Stimulated activated CD4-positive, alpha-beta T cell treated with anti-CD3 and anti-CD28 coated beads, Interleukin-15, amount 100 ng/mL, for 1 hour (primary cell): Measurements from ENCODE around the gene EPG5.
"Not testable (repeated sequence)": the region's sequence is repeated elsewhere in the genome, so short reads cannot be mapped to it uniquely, and the experiment has no call there.

ENCODE experiments used
- DNase-seq, 2 donors: peaks; one replicate each; pipeline ENCODE4 v3.0.0-alpha.2; 2020; ENCODE audit warnings: low read depth in 1 of 2, low spot score in 1 of 2

Gene EPG5

DNA sequence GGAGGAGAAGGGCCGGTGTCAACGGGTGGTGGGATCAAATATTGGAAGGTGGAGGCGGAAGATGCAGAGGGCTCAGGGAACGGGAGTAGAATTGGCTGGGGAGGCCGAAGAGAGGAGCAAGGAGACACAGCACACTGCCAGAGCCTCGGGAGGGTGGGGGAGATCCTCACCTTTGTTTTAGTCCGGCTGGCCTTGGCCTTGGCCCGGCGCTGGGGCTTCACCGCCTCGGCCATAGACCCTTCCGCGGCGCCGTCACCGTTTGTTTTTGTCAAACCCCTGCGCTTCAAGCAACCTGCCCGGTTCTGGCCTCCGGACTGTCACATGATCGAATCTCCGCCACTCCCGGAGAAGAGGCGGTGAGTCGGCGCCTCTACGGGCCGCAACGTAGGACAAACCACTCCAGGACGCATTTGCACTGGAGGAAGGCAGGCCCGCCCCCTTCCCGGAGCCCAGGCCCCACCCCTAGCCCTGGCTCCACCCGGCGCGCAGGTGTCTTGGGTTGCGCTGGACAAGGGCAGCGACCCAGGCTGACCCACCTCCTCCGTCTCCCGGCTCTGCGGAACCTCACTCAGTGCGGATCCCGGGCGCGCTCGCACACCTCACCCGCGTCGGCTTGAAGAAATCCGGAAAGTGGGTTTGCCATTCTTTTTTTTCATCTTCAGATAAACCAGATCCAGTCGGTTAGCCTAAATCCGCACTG is at the start of gene EPG5:
TSS of gene EPG5 (minus strand) at position 323 of the 700 bp plus-strand sequence. CDS start at position 233, 90 bp downstream.
- peak; percentile 79 to 83 for DNase-seq

DNA sequence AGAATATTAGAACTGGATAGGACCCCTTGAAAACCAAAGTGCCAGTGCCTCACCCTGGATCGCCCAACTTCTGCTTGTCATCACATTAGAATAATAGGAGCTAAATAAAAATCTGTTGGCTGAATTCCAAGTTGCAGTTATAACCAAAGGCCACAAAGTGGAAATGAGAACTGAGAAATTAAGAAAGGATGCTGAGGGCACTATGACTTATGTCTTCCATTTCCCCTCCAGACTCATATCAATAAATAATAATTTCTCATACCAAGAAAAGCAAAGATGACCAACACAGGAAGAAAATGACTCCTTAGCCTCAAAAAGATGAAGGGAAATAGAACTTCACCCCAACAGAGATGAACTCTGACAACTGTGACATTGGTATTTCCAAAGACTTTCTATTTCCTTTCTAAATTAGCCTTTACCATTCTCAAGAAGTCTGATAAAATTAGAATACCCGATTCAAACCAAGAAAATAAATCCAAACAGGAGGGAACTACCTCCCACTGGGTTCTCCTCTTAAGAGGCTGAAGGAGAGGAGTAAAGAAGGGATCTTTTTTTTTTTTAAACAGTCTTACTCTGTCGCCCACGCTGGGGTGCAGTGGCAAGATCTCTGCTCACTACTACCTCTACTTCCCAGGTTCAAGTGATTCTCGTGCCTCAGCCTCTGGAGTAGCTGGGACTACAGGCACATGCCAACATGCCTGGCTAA is 46.5 kb upstream of the EPG5 start:
- no peak for DNase-seq

GRCh38 chr18:46010676-46011075 is 43.5 kb upstream of the EPG5 start:
- no peak for DNase-seq

- DNase-seq, result no peak
These were observed 42.9 kb upstream of the EPG5 start for GRCh38 chr18:46010050-46010449.

- no peak for DNase-seq
These were observed 42.2 kb upstream of the EPG5 start for GRCh38 chr18:46009125-46009840.

GRCh38 chr18:46008531-46008930 is 41.4 kb upstream of the EPG5 start:
- no peak for DNase-seq

DNA sequence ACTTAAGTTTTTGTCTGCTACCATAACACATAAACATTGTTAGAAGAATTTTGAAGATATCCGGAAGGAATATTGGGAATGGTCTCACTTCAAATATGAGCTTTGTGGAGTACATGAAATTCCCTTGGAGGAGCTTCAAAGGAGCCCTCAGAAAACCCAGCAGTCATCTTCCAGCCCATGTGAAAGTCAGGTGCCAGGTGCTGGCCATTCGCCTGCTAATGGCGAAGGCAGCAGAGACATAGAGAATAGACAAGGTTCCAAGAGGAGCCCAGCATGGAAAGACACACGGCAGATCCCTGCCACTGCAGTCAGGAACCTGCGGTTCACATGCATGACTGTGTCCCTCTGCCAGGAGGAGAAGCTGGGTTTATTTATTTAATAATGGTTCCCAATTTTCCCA is 40.0 kb upstream of the EPG5 start:
- no peak for DNase-seq

GRCh38 chr18:46002934-46003333 is 35.8 kb upstream of the EPG5 start:
- no peak for DNase-seq

DNA sequence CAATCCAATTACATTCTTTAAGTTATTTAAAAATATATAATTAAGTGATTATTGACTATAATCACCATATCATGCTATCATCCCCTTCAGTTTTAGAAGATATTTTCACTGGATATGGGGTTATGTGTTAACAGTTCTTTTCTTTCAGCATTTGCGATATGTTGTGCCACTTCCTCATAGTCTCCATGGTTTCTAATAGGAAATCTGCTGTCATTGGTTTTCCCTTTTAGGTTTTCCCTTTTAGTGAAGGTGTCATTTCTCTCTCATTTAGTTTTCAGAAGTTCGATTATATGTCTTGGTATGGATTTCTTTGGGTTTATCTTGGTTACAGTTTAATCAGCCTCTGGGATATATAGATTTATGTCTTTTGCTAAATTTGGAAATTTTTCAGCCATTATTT is 34.8 kb upstream of the EPG5 start:
- no peak for DNase-seq

DNA sequence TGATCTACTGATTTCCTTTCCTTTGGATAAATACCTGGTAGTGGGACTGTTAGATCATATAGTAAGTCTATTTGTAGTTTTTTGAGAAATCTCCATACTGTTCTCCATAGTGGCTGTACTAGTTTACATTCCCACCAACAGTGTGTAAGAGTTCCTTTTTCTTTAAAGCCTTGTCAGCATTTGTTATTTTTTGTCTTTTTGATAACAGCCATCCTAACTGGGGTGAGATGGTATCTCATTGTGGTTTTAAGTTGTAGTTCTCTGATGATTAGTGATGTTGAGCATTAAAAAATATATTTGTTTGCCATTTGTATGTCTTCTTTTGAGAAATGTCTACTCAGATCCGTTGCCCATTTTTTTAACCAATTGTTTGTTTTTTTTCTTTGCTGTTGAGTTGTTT is 33.9 kb upstream of the EPG5 start:
- no peak for DNase-seq

GRCh38 chr18:45999536-45999935 is 32.4 kb upstream of the EPG5 start:
- no peak for DNase-seq

DNA sequence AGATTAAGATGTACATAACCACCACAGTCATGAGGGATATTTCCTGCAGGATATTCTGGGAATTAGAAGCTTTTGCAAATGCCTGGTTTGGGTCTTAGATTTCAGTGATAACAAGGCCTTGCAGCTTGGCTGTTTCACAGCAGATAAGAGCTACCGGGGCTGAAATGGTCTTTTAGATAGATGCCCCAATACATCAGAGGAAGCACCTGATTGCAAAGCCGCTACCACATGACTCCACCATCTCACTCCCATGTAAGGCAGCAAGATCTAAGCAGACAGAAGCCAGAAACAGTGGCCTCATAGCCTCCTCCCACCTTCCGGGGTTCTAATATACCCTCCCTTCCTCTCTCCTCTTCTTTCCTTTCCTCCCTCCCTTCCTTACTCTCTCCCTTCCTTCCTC is 31.1 kb upstream of the EPG5 start:
- no peak for DNase-seq

GRCh38 chr18:45997700-45998151 is 30.6 kb upstream of the EPG5 start:
- no peak for DNase-seq

DNA sequence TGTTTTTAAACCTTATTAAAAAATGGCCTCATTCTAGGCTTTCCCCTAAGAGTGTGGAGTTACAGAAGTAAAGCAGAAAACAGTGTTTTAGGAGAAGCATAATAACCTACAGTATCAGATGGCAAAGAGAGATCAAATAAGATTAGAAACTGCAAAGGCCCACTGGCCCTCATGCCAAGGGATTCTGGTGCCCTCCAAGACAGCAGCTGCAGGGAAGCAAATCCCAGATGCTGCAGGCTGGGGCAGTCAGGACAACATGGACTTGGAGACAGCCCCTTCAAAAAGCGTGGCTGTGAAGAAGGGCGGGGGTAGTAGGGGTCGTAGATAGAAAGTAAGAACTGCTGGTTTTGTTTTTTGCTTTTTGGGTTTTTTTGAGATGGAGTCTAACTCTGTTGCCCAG is 28.3 kb upstream of the EPG5 start:
- DNase-seq, result no peak

DNA sequence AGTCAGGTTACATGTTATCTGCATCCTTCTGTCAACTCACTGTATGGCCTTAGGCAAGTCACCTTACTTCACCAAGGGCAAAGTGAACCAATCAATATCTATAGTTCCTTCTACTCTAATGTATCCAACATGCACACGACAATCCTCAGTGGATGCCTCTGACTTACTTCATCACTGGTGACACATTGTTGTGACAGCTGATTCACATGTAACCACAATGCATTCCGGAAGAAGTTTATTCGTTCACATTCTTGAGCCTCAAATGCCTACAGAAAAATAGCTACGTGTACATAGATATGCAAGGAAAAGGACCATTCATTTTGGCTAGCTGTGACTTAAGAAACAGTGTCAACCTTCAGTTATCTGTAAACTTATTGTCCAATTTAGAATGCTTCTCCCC is 26.3 kb upstream of the EPG5 start:
- DNase-seq, result no peak

DNA sequence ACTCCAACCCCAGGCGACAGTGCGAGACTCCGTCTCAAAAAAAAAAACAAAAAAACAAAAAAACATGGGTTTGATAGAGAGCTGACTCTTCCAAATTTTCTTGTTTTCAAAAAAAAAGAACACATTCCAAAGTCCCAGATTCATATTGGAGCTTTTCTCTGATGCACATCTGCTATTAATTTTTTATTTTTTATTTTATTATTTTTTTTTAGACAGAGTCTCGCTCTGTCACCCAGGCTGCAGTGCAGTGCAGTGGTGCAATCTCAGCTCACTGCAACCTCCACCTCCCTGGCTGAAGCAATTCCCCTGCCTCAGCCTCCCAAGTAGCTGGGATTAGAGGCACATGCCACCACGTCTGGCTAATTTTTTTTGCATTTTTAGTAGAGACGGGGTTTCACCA is 25.4 kb upstream of the EPG5 start:
- DNase-seq, result not testable (repeated sequence)

- DNase-seq, result no peak
These were observed 24.7 kb upstream of the EPG5 start for GRCh38 chr18:45991788-45992187.

- no peak for DNase-seq
These were observed 17.6 kb upstream of the EPG5 start for GRCh38 chr18:45984546-45985235.

GRCh38 chr18:45981821-45982220 is 14.7 kb upstream of the EPG5 start:
- DNase-seq, result no peak

DNA sequence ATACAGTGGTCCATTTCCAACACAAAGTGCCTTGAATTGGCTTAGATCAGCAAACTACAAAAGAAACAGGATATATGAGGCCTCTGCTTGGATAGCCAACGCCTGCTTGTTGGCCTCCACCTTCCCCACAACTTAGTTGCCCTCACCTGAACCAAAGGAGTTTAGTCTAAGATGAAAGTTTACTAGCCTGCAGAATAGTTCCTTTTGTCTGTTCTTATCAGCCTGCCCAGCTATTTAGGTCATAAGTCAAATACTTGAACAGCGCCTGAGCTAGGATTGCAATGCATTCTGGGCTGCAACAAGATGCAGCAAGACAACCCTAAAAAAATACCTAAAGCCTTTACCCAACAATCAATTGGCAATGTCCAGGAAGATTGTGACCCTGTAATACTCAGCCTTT is 13.1 kb upstream of the EPG5 start:
- DNase-seq, result no peak

GRCh38 chr18:45978084-45978483 is 11.0 kb upstream of the EPG5 start:
- no peak for DNase-seq

DNA sequence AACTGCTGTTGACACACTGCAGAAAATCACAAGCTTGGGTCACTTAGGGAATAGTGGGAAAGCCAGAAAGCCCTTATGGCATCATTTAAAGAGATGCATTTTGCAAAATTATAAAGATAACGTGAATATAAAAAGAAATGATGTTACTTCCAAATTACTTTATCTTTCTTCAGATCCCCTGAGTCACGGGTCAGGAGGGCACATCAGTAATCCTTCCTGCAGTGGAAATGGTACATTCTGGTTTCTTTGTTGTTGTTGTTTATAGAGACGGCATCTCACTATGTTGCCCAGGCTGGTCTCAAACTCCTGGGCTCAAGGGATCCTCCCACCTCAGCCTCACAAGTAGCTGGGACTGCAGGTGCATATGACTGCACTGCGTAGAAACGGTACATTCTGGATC is 9.8 kb upstream of the EPG5 start:
- DNase-seq, result no peak
